Stomach (tissue), 4 donors: Measurements from ENCODE around the gene GRIK1.

Experiments
- POLR2A ChIP-seq, 4 donors: fragments of 450-650 bp; IDR thresholded peaks; one replicate each; pipeline ENCODE4 v1.6.1; 2016; ENCODE audit warnings: antibody characterized with exemption in 4 of 4, control low read depth in 2 of 4, mild to moderate bottlenecking in 1 of 4, moderate library complexity in 1 of 4
- TF ChIP-seq, protein P1 (sequence below), 7 experiments: fragments of 450-650 bp in 4 of 7; fragments of 200-600 bp in 3 of 7; sonication (generic) in 3 of 7; IDR thresholded peaks; one replicate each; pipeline ENCODE4 v1.5.1; 2016 to 2019; ENCODE audit warnings: antibody characterized with exemption in 7 of 7, control low read depth in 2 of 7, mild to moderate bottlenecking in 1 of 7

DNA sequence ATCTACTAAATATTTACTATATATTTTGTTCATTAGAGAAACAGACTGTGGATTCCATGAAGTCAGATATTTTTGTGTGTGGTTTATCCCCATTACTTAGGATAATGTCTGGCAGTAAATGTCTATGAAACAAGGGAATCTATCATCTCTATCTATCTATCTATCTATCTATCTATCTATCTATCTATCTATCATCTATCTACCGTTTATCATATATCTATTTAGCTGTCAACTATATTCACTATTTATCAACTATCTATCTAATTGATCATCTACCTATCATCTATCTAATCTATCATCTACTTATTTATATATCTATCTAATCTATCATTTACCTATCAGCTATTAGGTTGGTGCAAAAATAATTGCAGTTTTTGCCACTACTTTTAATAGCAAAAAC lies 255.7 kb downstream of the GRIK1 start:
- TF ChIP-seq, protein P1, sequence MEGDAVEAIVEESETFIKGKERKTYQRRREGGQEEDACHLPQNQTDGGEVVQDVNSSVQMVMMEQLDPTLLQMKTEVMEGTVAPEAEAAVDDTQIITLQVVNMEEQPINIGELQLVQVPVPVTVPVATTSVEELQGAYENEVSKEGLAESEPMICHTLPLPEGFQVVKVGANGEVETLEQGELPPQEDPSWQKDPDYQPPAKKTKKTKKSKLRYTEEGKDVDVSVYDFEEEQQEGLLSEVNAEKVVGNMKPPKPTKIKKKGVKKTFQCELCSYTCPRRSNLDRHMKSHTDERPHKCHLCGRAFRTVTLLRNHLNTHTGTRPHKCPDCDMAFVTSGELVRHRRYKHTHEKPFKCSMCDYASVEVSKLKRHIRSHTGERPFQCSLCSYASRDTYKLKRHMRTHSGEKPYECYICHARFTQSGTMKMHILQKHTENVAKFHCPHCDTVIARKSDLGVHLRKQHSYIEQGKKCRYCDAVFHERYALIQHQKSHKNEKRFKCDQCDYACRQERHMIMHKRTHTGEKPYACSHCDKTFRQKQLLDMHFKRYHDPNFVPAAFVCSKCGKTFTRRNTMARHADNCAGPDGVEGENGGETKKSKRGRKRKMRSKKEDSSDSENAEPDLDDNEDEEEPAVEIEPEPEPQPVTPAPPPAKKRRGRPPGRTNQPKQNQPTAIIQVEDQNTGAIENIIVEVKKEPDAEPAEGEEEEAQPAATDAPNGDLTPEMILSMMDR (IDR thresholded peaks at IDR 0.05) = no peak
- TF ChIP-seq POLR2A (IDR thresholded peaks at IDR 0.05) = no peak
